ENCODE results near the gene IL20.

IL20 gene

GRCh38 chr1:206878456-206878855, 13.0 kb downstream of the IL20 start:
- ChIA-PET CTCF (interaction anchor here (0.5 to 1.4 kb wide), 4 partner anchors 13 to 215 kb away, joined by 3 to 7 read pairs (median 6); partner anchors contain the start of gene IL20), POLR2A (ENCODE audit: low non-redundant PET) (no interaction called here)
- no peak for TF ChIP-seq CTCF (conservative IDR thresholded peaks at IDR 0.05; ENCODE audit: low read depth)
- no peak overlapping the region for H3K27ac ChIP-seq
- DNase-seq (ENCODE audit: low spot score): no peak

- DNase-seq (ENCODE audit: low spot score): no peak
- no peak overlapping the region for H3K27ac ChIP-seq
- TF ChIP-seq CTCF (conservative IDR thresholded peaks at IDR 0.05; ENCODE audit: low read depth): no peak
- ChIA-PET POLR2A (ENCODE audit: low non-redundant PET) (no interaction called here), CTCF (interaction anchor here (0.7 kb wide), 1 partner anchor 20 kb away, joined by 4 read pairs; no protein-coding TSS in a partner anchor)
These were observed 14.9 kb downstream of the IL20 start for GRCh38 chr1:206880314-206880713.

- no peak for DNase-seq (ENCODE audit: low spot score)
- ChIA-PET POLR2A (ENCODE audit: low non-redundant PET) (no interaction called here), CTCF (no interaction called here)
- H3K27ac ChIP-seq: no peak overlapping the region
- TF ChIP-seq CTCF (conservative IDR thresholded peaks at IDR 0.05; ENCODE audit: low read depth): no peak
These were observed 17.1 kb downstream of the IL20 start for GRCh38 chr1:206882555-206882954.

- no peak for TF ChIP-seq CTCF (conservative IDR thresholded peaks at IDR 0.05; ENCODE audit: low read depth)
- DNase-seq (ENCODE audit: low spot score): no peak
- no peak overlapping the region for H3K27ac ChIP-seq
- CTCF ChIA-PET: interaction anchor here (0.6 to 1.3 kb wide), 2 partner anchors 18 to 148 kb away, joined by 3 read pairs; partner anchors contain the start of gene IL20
- POLR2A ChIA-PET (ENCODE audit: low non-redundant PET): no interaction called here
These were observed 17.7 kb downstream of the IL20 start for GRCh38 chr1:206883160-206883559.

- CTCF ChIA-PET: interaction anchor here (0.6 to 1.7 kb wide), 3 partner anchors 19 to 149 kb away, joined by 3 to 4 read pairs (median 3); partner anchors contain the start of gene IL20
- no peak overlapping the region for H3K27ac ChIP-seq
- TF ChIP-seq CTCF (conservative IDR thresholded peaks at IDR 0.05; ENCODE audit: low read depth): no peak
- DNase-seq (ENCODE audit: low spot score): no peak
- POLR2A ChIA-PET (ENCODE audit: low non-redundant PET): no interaction called here
These were observed 18.5 kb downstream of the IL20 start for GRCh38 chr1:206883876-206884275.

DNA sequence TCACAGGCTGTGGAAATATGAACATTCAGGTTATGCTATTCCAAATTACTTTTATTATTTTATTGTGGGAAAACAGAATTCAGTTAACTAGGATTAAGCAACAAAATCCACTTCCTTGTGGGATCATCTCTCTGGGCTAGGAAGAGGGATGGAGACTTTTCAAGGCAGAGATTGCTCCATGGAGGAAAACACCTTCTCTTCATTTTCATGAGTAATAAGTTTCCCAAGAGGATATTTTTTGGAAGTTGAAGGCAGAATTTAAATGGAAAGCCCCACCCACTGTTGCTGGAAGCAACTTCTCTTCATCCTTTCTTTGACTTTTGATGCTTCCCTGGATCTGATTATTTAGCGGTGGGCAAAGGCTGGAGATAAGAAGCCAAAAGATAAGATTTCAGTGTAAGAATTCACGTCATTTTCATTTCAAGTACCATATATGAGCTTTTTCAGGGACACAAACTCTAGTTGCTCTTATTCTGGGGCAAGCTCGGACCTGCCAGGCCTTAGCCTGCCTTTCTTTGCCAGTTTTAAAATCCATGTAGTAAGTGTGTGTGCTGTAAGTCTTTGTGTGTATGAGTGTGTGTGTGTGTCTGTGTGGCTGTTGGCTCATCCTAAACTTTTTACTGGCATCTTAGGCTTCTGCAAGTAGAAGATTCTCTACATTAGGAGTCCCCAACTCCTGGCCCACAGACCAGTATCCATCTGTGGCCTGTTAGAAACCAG, 20.1 kb downstream of the IL20 start:
- CTCF ChIA-PET: interaction anchor here (0.6 to 1.7 kb wide), 5 partner anchors 20 to 117 kb away, joined by 3 to 4 read pairs (median 3); partner anchors contain the start of gene IL20
- peak overlapping the region; percentile 75 for H3K27ac ChIP-seq
- no peak for TF ChIP-seq CTCF (conservative IDR thresholded peaks at IDR 0.05; ENCODE audit: low read depth)
- DNase-seq (ENCODE audit: low spot score): peak; percentile 41
- POLR2A ChIA-PET (ENCODE audit: low non-redundant PET): no interaction called here

Data from RWPE1 (cell line).